Activated naive CD4-positive, alpha-beta T cell treated with anti-CD3 and anti-CD28 coated beads, Interleukin-2, amount 10 ng/mL, durations not matched to agents 7 days and 5 days (primary cell): ENCODE results near the gene GGTLC1.

Source experiments
- CTCF ChIA-PET: fragments of 350-600 bp; sonication (Branson Sonifier 250); formaldehyde crosslinking; loops from one replicate; lab custom pipeline; 2021; ENCODE audit warnings: antibody characterized with exemption; lab: Charles Lee
- DNase-seq: peaks from one replicate; pipeline ENCODE4 v3.0.0-alpha.2; 2020
- H3K27ac Mint-ChIP-seq: one replicate; pipeline ENCODE4 v1.8.0; 2021; ENCODE audit warnings: mild to moderate bottlenecking, moderate library complexity, mixed read lengths
- H3K27me3 Mint-ChIP-seq: one replicate; pipeline ENCODE4 v1.8.0; 2021; ENCODE audit warnings: mild to moderate bottlenecking, mixed read lengths
- H3K36me3 Mint-ChIP-seq: one replicate; pipeline ENCODE4 v1.8.0; 2021; ENCODE audit warnings: mixed read lengths
- H3K4me1 Mint-ChIP-seq: one replicate; pipeline ENCODE4 v1.8.0; 2021; ENCODE audit warnings: mixed read lengths
- H3K4me3 Mint-ChIP-seq: one replicate; pipeline ENCODE4 v1.8.0; 2021; ENCODE audit warnings: mild to moderate bottlenecking, moderate library complexity, mixed read lengths
- H3K9me3 Mint-ChIP-seq: one replicate; pipeline ENCODE4 v1.8.0; 2021; ENCODE audit warnings: mixed read lengths

The GGTLC1 gene

GRCh38 chr20:23988561-23988960, at the start of gene GGTLC1:
GGTLC1 (minus strand) TSS chr20:23988779; CDS start chr20:23986611, 2,168 bp downstream.
- Mint-ChIP-seq H3K27me3 (no peaks in the 10 kb centered on the region), H3K9me3 (no peaks in the 10 kb centered on the region), H3K36me3 (no peaks in the 10 kb centered on the region), H3K4me1 (no peaks in the 10 kb centered on the region), H3K4me3 (no peak within 1 kb of the TSS), H3K27ac (no peak within 1 kb of the TSS)
- CTCF ChIA-PET, result no interaction called here
- no peak for DNase-seq

GRCh38 chr20:24034820-24035219, 46.2 kb upstream of the GGTLC1 start:
- peaks cover 12% of the 10 kb centered on the region for H3K9me3 Mint-ChIP-seq

GRCh38 chr20:24033565-24033964, 45.0 kb upstream of the GGTLC1 start:
- Mint-ChIP-seq H3K36me3 (peaks cover 29% of the 10 kb centered on the region), H3K27me3 (no peaks in the 10 kb centered on the region), H3K27ac (peak overlapping the region; percentile 87), H3K9me3 (peaks cover 19% of the 10 kb centered on the region), H3K4me1 (peaks cover 67% of the 10 kb centered on the region), H3K4me3 (no peak overlapping the region)
- no peak for DNase-seq
- CTCF ChIA-PET, result no interaction called here

More at GRCh38 chr20:24034820-24035219, 46.2 kb upstream of the GGTLC1 start:
- Mint-ChIP-seq H3K36me3 (peaks cover 21% of the 10 kb centered on the region), H3K27me3 (peaks cover under 1% of the 10 kb centered on the region), H3K27ac (no peak overlapping the region), H3K4me1 (peaks cover 65% of the 10 kb centered on the region), H3K4me3 (no peak overlapping the region)
- CTCF ChIA-PET, result interaction anchor here (0.9 kb wide), 1 partner anchor 9 kb away, joined by 3 read pairs; no protein-coding TSS in a partner anchor
- no peak for DNase-seq

GRCh38 chr20:24033151-24033550, 44.6 kb upstream of the GGTLC1 start:
- CTCF ChIA-PET, result interaction anchor here (1.1 to 1.4 kb wide), 3 partner anchors 11 to 68 kb away, joined by 3 to 5 read pairs (median 3); no protein-coding TSS in a partner anchor
- DNase-seq, result peak; percentile 44
- H3K27me3 Mint-ChIP-seq, result no peaks in the 10 kb centered on the region
- peaks cover 19% of the 10 kb centered on the region for H3K9me3 Mint-ChIP-seq
- peaks cover 28% of the 10 kb centered on the region for H3K36me3 Mint-ChIP-seq
- peaks cover 65% of the 10 kb centered on the region for H3K4me1 Mint-ChIP-seq
- no peak overlapping the region for H3K4me3 Mint-ChIP-seq
- H3K27ac Mint-ChIP-seq, result peak overlapping the region; percentile 87

- H3K27me3 Mint-ChIP-seq, result no peaks in the 10 kb centered on the region
- peaks cover 19% of the 10 kb centered on the region for H3K9me3 Mint-ChIP-seq
- no peak overlapping the region for H3K4me3 Mint-ChIP-seq
- H3K4me1 Mint-ChIP-seq, result peaks cover 67% of the 10 kb centered on the region
- H3K27ac Mint-ChIP-seq, result peak overlapping the region; percentile 87
- H3K36me3 Mint-ChIP-seq, result peaks cover 28% of the 10 kb centered on the region
- CTCF ChIA-PET, result interaction anchor here (0.8 to 1.4 kb wide), 4 partner anchors 12 to 69 kb away, joined by 3 to 5 read pairs (median 3); no protein-coding TSS in a partner anchor
- DNase-seq, result no peak
These were observed 43.9 kb upstream of the GGTLC1 start for GRCh38 chr20:24032400-24032898.

- Mint-ChIP-seq H3K4me3 (peak overlapping the region; percentile 60), H3K27me3 (no peaks in the 10 kb centered on the region), H3K9me3 (peaks cover 16% of the 10 kb centered on the region), H3K4me1 (peaks cover 74% of the 10 kb centered on the region), H3K27ac (peak overlapping the region; percentile 99), H3K36me3 (peaks cover 26% of the 10 kb centered on the region)
- CTCF ChIA-PET, result interaction anchor here (0.7 to 2.6 kb wide), 11 partner anchors 9 to 904 kb away, joined by 3 to 7 read pairs (median 3); no protein-coding TSS in a partner anchor
- DNase-seq, result peak; percentile 92
These were observed 38.6 kb upstream of the GGTLC1 start for GRCh38 chr20:24027229-24027628.

- peaks cover 38% of the 10 kb centered on the region for H3K4me1 Mint-ChIP-seq
- no peak overlapping the region for H3K4me3 Mint-ChIP-seq
- CTCF ChIA-PET, result interaction anchor here (0.8 to 1.7 kb wide), 2 partner anchors 13 to 1279 kb away, joined by 3 to 4 read pairs; no protein-coding TSS in a partner anchor
These were observed 34.1 kb upstream of the GGTLC1 start for GRCh38 chr20:24022621-24023180.

GRCh38 chr20:24018796-24019195, 30.2 kb upstream of the GGTLC1 start:
- peaks cover 16% of the 10 kb centered on the region for H3K4me1 Mint-ChIP-seq
- no peak for DNase-seq
- H3K4me3 Mint-ChIP-seq, result no peak overlapping the region
- H3K27ac Mint-ChIP-seq, result no peak overlapping the region
- H3K27me3 Mint-ChIP-seq, result peaks cover 30% of the 10 kb centered on the region
- H3K9me3 Mint-ChIP-seq, result no peaks in the 10 kb centered on the region
- no peaks in the 10 kb centered on the region for H3K36me3 Mint-ChIP-seq
- CTCF ChIA-PET, result interaction anchor here (0.9 to 1.1 kb wide), 2 partner anchors 8 to 21 kb away, joined by 3 to 4 read pairs; no protein-coding TSS in a partner anchor

More at GRCh38 chr20:24022621-24023180, 34.1 kb upstream of the GGTLC1 start:
- no peak for DNase-seq
- no peak overlapping the region for H3K27ac Mint-ChIP-seq
- peaks cover 3% of the 10 kb centered on the region for H3K9me3 Mint-ChIP-seq
- peaks cover 9% of the 10 kb centered on the region for H3K36me3 Mint-ChIP-seq
- peaks cover 12% of the 10 kb centered on the region for H3K27me3 Mint-ChIP-seq

GRCh38 chr20:24017458-24017755, 28.8 kb upstream of the GGTLC1 start:
- no peaks in the 10 kb centered on the region for H3K9me3 Mint-ChIP-seq
- H3K27ac Mint-ChIP-seq, result no peak overlapping the region
- peaks cover 30% of the 10 kb centered on the region for H3K27me3 Mint-ChIP-seq
- no peaks in the 10 kb centered on the region for H3K36me3 Mint-ChIP-seq
- peaks cover 10% of the 10 kb centered on the region for H3K4me1 Mint-ChIP-seq
- no peak overlapping the region for H3K4me3 Mint-ChIP-seq
- CTCF ChIA-PET, result no interaction called here
- no peak for DNase-seq

GRCh38 chr20:24016607-24017457, 28.3 kb upstream of the GGTLC1 start:
- CTCF ChIA-PET, result interaction anchor here (1.0 kb wide), 1 partner anchor 16 kb away, joined by 3 read pairs; no protein-coding TSS in a partner anchor
- Mint-ChIP-seq H3K36me3 (no peaks in the 10 kb centered on the region), H3K4me3 (no peak overlapping the region), H3K4me1 (peaks cover 10% of the 10 kb centered on the region), H3K9me3 (no peaks in the 10 kb centered on the region), H3K27ac (no peak overlapping the region), H3K27me3 (peaks cover 31% of the 10 kb centered on the region)
- no peak for DNase-seq

GRCh38 chr20:24013953-24014352, 25.4 kb upstream of the GGTLC1 start:
- H3K9me3 Mint-ChIP-seq, result no peaks in the 10 kb centered on the region
- no peaks in the 10 kb centered on the region for H3K36me3 Mint-ChIP-seq
- H3K27me3 Mint-ChIP-seq, result peaks cover 30% of the 10 kb centered on the region
- no peak overlapping the region for H3K4me3 Mint-ChIP-seq
- no peak overlapping the region for H3K27ac Mint-ChIP-seq
- H3K4me1 Mint-ChIP-seq, result peaks cover 10% of the 10 kb centered on the region
- CTCF ChIA-PET, result interaction anchor here (1.1 kb wide), 1 partner anchor 88 kb away, joined by 4 read pairs; no protein-coding TSS in a partner anchor
- DNase-seq, result no peak

- no peak overlapping the region for H3K4me3 Mint-ChIP-seq
These were observed 22.7 kb upstream of the GGTLC1 start for GRCh38 chr20:24011282-24011681.

GRCh38 chr20:24007758-24008157, 19.2 kb upstream of the GGTLC1 start:
- Mint-ChIP-seq H3K4me1 (peaks cover 2% of the 10 kb centered on the region), H3K27me3 (peaks cover 18% of the 10 kb centered on the region), H3K36me3 (no peaks in the 10 kb centered on the region), H3K4me3 (no peak overlapping the region), H3K27ac (no peak overlapping the region), H3K9me3 (no peaks in the 10 kb centered on the region)
- CTCF ChIA-PET, result interaction anchor here (1.2 kb wide), 1 partner anchor 96 kb away, joined by 3 read pairs; no protein-coding TSS in a partner anchor
- no peak for DNase-seq

More at GRCh38 chr20:24011282-24011681, 22.7 kb upstream of the GGTLC1 start:
- CTCF ChIA-PET, result no interaction called here
- Mint-ChIP-seq H3K4me1 (peaks cover 2% of the 10 kb centered on the region), H3K9me3 (no peaks in the 10 kb centered on the region), H3K27ac (no peak overlapping the region), H3K36me3 (no peaks in the 10 kb centered on the region), H3K27me3 (peaks cover 14% of the 10 kb centered on the region)
- DNase-seq, result no peak

GRCh38 chr20:24007073-24007595, 18.6 kb upstream of the GGTLC1 start:
- Mint-ChIP-seq H3K9me3 (no peaks in the 10 kb centered on the region), H3K27me3 (peaks cover 21% of the 10 kb centered on the region), H3K4me1 (peaks cover 2% of the 10 kb centered on the region), H3K27ac (no peak overlapping the region), H3K36me3 (no peaks in the 10 kb centered on the region), H3K4me3 (no peak overlapping the region)
- CTCF ChIA-PET, result interaction anchor here (0.7 to 1.2 kb wide), 3 partner anchors 11 to 596 kb away, joined by 3 read pairs; no protein-coding TSS in a partner anchor
- no peak for DNase-seq
